H1 (cell line): ENCODE measurements around the gene TCEANC.

Source experiments
- BACH1 ChIP-seq: IDR thresholded peaks from 2 replicates; pipeline ENCODE4 v1.6.1; 2012; ENCODE audit warnings: low read length, improper control_type of control experiment
- CBX5 ChIP-seq: fragments of 300-800, 300-1000 bp; sonication (generic); IDR thresholded peaks from 2 replicates; pipeline ENCODE4 v1.7.1; 2016; ENCODE audit warnings: antibody characterized with exemption, low read length, low read depth
- CTCF ChIP-seq, 3 experiments: IDR thresholded peaks; 1 replicate in 2 of 3; 2 replicates in 1 of 3; pipeline versions ENCODE4 v1.5.1 to v1.6.1; 2011; ENCODE audit warnings: low read length in 3 of 3, mild to moderate bottlenecking in 3 of 3, inconsistent platforms in 2 of 3, low read depth in 1 of 3, moderate library complexity in 1 of 3; ENCODE audit not compliant: insufficient read depth in 1 of 3; ENCODE audit errors: control extremely low read depth in 1 of 3
- E2F6 ChIP-seq: IDR thresholded peaks from 2 replicates; pipeline ENCODE4 v1.6.1; 2012; ENCODE audit warnings: inconsistent platforms
- JUND ChIP-seq: IDR thresholded peaks from 2 replicates; pipeline ENCODE4 v1.6.1; 2011; ENCODE audit warnings: mild to moderate bottlenecking, improper control_type of control experiment, low read length
- POLR2AphosphoS5 ChIP-seq: IDR thresholded peaks from 2 replicates; pipeline ENCODE4 v1.6.1; 2011; ENCODE audit warnings: low read depth, low read length
- RBBP5 ChIP-seq: IDR thresholded peaks from 2 replicates; pipeline ENCODE4 v1.7.1; 2012; ENCODE audit warnings: low read depth, mild to moderate bottlenecking, inconsistent platforms, low read length, moderate library complexity, borderline replicate concordance
- RFX5 ChIP-seq: IDR thresholded peaks from 2 replicates; pipeline ENCODE4 v1.6.1; 2011; ENCODE audit warnings: low read depth, low read length, improper control_type of control experiment, borderline replicate concordance

- TF ChIP-seq CTCF (IDR thresholded peaks at IDR 0.05; ENCODE audit: control extremely low read depth in 1 of 3, insufficient read depth in 1 of 3, low read depth in 1 of 3, low read length in 3 of 3): no peak
- no peak for TF ChIP-seq E2F6
- no peak for TF ChIP-seq CBX5
- TF ChIP-seq RBBP5: no peak
- no peak for TF ChIP-seq JUND
- no peak for TF ChIP-seq BACH1
- no peak for TF ChIP-seq RFX5
- TF ChIP-seq POLR2AphosphoS5: no peak
Measured at GRCh38 chrX:13691841-13692371, 39.0 kb downstream of the TCEANC start.
